GM23338 (cell line): Measurements from ENCODE around the gene SUPT6H. TPM values are rescaled to one million over a fixed set of nuclear protein-coding genes. Genes with fewer than 3 reads are reported as not detected.

Experiments
- ATAC-seq: fragments of 200-7000 bp; cut with Tn5 transposase; 3 replicates; pipeline ENCODE4 v1.9.1; 2020
- DNase-seq: peaks from one replicate; pipeline ENCODE4 v3.0.0-alpha.2; 2015; ENCODE audit warnings: low spot score
- H2AFZ ChIP-seq: fragments of 200-600 bp; sonication (generic); 2 replicates; pipeline ENCODE4 v1.8.0; 2016; ENCODE audit warnings: antibody characterized with exemption, mild to moderate bottlenecking, moderate library complexity
- H3F3A ChIP-seq: fragments of 200-600 bp; sonication (generic); replicated peaks from 2 replicates; pipeline ENCODE4 v1.8.0; 2017; ENCODE audit warnings: antibody characterized with exemption, mixed run types, low read depth
- H3K27ac ChIP-seq: fragments of 200-600 bp; sonication (generic); 2 replicates; pipeline ENCODE4 v1.6.1; 2016; ENCODE audit warnings: low read depth
- H3K27me3 ChIP-seq: fragments of 200-600 bp; sonication (generic); 2 replicates; pipeline ENCODE4 v1.8.0; 2016; ENCODE audit warnings: mild to moderate bottlenecking, mixed run types, moderate library complexity; ENCODE audit not compliant: insufficient read depth
- H3K36me3 ChIP-seq: fragments of 200-600 bp; sonication (generic); 2 replicates; pipeline ENCODE4 v1.8.0; 2016; ENCODE audit warnings: mild to moderate bottlenecking; ENCODE audit not compliant: insufficient read depth
- H3K4me1 ChIP-seq: fragments of 200-600 bp; sonication (generic); 2 replicates; pipeline ENCODE4 v1.8.0; 2016; ENCODE audit warnings: mild to moderate bottlenecking, moderate library complexity; ENCODE audit not compliant: insufficient read depth
- H3K4me2 ChIP-seq: fragments of 200-600 bp; sonication (generic); 2 replicates; pipeline ENCODE4 v1.7.1; 2017; ENCODE audit warnings: mixed run types
- H3K4me3 ChIP-seq: fragments of 200-600 bp; sonication (generic); 2 replicates; pipeline ENCODE4 v1.6.1; 2016; ENCODE audit warnings: mixed run types
- H3K79me2 ChIP-seq: fragments of 200-600 bp; sonication (generic); replicated peaks from 2 replicates; pipeline ENCODE4 v1.8.0; 2017; ENCODE audit warnings: mild to moderate bottlenecking; ENCODE audit not compliant: insufficient read depth
- H3K9me2 ChIP-seq: fragments of 200-600 bp; sonication (generic); 2 replicates; pipeline ENCODE4 v1.8.0; 2017; ENCODE audit not compliant: insufficient read depth
- H4K20me1 ChIP-seq: fragments of 200-600 bp; sonication (generic); replicated peaks from 2 replicates; pipeline ENCODE4 v1.8.0; 2017; ENCODE audit warnings: mild to moderate bottlenecking; ENCODE audit not compliant: insufficient read depth
- H3K27ac Mint-ChIP-seq: 2 replicates; pipeline ENCODE4 v1.8.0; 2020; ENCODE audit warnings: inconsistent platforms, mild to moderate bottlenecking, moderate library complexity, mixed read lengths
- H3K27me3 Mint-ChIP-seq: 3 replicates; pipeline ENCODE4 v1.8.0; 2022; ENCODE audit warnings: low read depth, mild to moderate bottlenecking, moderate library complexity, mixed read lengths, inconsistent platforms; ENCODE audit not compliant: insufficient read depth, poor library complexity
- H3K36me3 Mint-ChIP-seq: 3 replicates; pipeline ENCODE4 v1.8.0; 2021; ENCODE audit warnings: low read depth, mild to moderate bottlenecking, inconsistent platforms, moderate library complexity, mixed read lengths
- H3K4me1 Mint-ChIP-seq: 3 replicates; pipeline ENCODE4 v1.8.0; 2020; ENCODE audit warnings: mild to moderate bottlenecking, inconsistent platforms, mixed read lengths
- H3K4me3 Mint-ChIP-seq: 3 replicates; pipeline ENCODE4 v1.8.0; 2021; ENCODE audit warnings: moderate library complexity, mild to moderate bottlenecking, inconsistent platforms, mixed read lengths
- H3K9me3 Mint-ChIP-seq: 3 replicates; pipeline ENCODE4 v1.8.0; 2020; ENCODE audit warnings: moderate library complexity, mild to moderate bottlenecking, inconsistent platforms, mixed read lengths
- CREB1 ChIP-seq: fragments of 250-450 bp; sonication (Bioruptor Pico); IDR thresholded peaks from 2 replicates; pipeline ENCODE4 v1.5.0; 2020; ENCODE audit warnings: low read depth, mild to moderate bottlenecking, moderate library complexity
- POLR2AphosphoS5 ChIP-seq: IDR thresholded peaks from 2 replicates; pipeline ENCODE4 v1.6.1; 2016; ENCODE audit warnings: antibody characterized with exemption, low read depth
- REST ChIP-seq: IDR thresholded peaks from one replicate; pipeline ENCODE4 v1.6.1; 2018; ENCODE audit warnings: antibody characterized with exemption; ENCODE audit not compliant: unreplicated experiment
- polyA plus RNA-seq: library from polyadenylated mRNA; unstranded; fragments of >200 nt; fragmentation: Nextera tagmentation; extraction: Ambion mirVana; gene quantifications from 2 replicates; pipeline ENCODE4 v1.2.1, GENCODE V29; 2016
- small RNA-seq: library from RNA; depleted of rRNA; stranded (forward); fragments of <200 nt; gene quantifications from one replicate; pipeline ENCODE3, GENCODE V24; 2014; ENCODE audit warnings: low replicate concordance
- total RNA-seq: library from RNA; depleted of rRNA; stranded (reverse); fragments of >200 nt; shearing (Covaris generic); gene quantifications from 2 replicates; pipeline ENCODE4 v1.2.3, GENCODE V29; 2014; rRNA removed

Gene SUPT6H
- total and polyA plus RNA-seq, 2 experiments from 2014 or later, result 17.8 to 70.7 TPM

- Mint-ChIP-seq H3K4me3 (no peak overlapping the region), H3K4me1 (peaks cover 42% of the 10 kb centered on the region), H3K27ac (no peak overlapping the region), H3K9me3 (no peaks in the 10 kb centered on the region), H3K27me3 (peaks cover 45% of the 10 kb centered on the region), H3K36me3 (peaks cover 65% of the 10 kb centered on the region)
- Histone ChIP-seq H3K9me2 (no peaks in the 10 kb centered on the region), H3K27me3 (no peaks in the 10 kb centered on the region), H4K20me1 (peaks cover 26% of the 10 kb centered on the region), H3F3A (peaks cover 76% of the 10 kb centered on the region), H3K79me2 (peaks cover 6% of the 10 kb centered on the region), H3K4me3 (no peak overlapping the region), H3K27ac (peak overlapping the region; percentile 45; the same call in 1 of the 2 replicates), H3K4me1 (peaks cover 21% of the 10 kb centered on the region), H3K4me2 (no peak overlapping the region), H3K36me3 (peaks cover 34% of the 10 kb centered on the region), H2AFZ (no peak overlapping the region)
- DNase-seq (no peak), ATAC-seq (no peak)
- TF ChIP-seq CREB1 (no peak), POLR2AphosphoS5 (no peak), REST (no peak)
Measured at GRCh38 chr17:28751600-28752366, 89.8 kb downstream of the SUPT6H start.

Small RNAs within 50 kb of the gene (small RNA-seq; reads per million reads assigned to genes)
- gene SNORD42A, result not detected
- not detected for gene SNORD42B
- gene SNORD4A, result not detected
- gene SNORD4B, result not detected

Other genes starting within 250 kb of the SUPT6H start
- not detected in 2 replicates for gene SLC13A2, start 188.6 kb upstream of the SUPT6H start, total RNA-seq
- gene SLC13A2, start 188.6 kb upstream of the SUPT6H start, polyA plus RNA-seq, result not detected in 2 replicates
- gene FOXN1, start 155.9 kb upstream of the SUPT6H start, total RNA-seq, result not detected in 2 replicates
- not detected in 2 replicates for gene FOXN1, start 155.9 kb upstream of the SUPT6H start, polyA plus RNA-seq
- 78.4 and 93.5 TPM in 2 replicates for gene UNC119, start 109.6 kb upstream of the SUPT6H start, total RNA-seq
- 36.9 and 39.0 TPM in 2 replicates for gene UNC119, start 109.6 kb upstream of the SUPT6H start, polyA plus RNA-seq
- 52.1 and 53.2 TPM in 2 replicates for gene PIGS, start 90.7 kb upstream of the SUPT6H start, total RNA-seq
- 15.5 and 16.4 TPM in 2 replicates for gene PIGS, start 90.7 kb upstream of the SUPT6H start, polyA plus RNA-seq
- 157 and 183 TPM in 2 replicates for gene ALDOC, start 85.3 kb upstream of the SUPT6H start, total RNA-seq
- gene ALDOC, start 85.3 kb upstream of the SUPT6H start, polyA plus RNA-seq, result 33.3 and 33.5 TPM in 2 replicates
- gene SPAG5, start 63.2 kb upstream of the SUPT6H start, total RNA-seq, result 87.3 and 99.6 TPM in 2 replicates
- 99.3 and 104 TPM in 2 replicates for gene SPAG5, start 63.2 kb upstream of the SUPT6H start, polyA plus RNA-seq
- gene RSKR, start 48.0 kb upstream of the SUPT6H start, total RNA-seq, result 38.8 and 41.4 TPM in 2 replicates
- 4.7 and 7.5 TPM in 2 replicates for gene RSKR, start 48.0 kb upstream of the SUPT6H start, polyA plus RNA-seq
- gene BLTP2, start 17.0 kb upstream of the SUPT6H start, total RNA-seq, result 166 and 176 TPM in 2 replicates
- 58.6 and 71.0 TPM in 2 replicates for gene BLTP2, start 17.0 kb upstream of the SUPT6H start, polyA plus RNA-seq
- gene SDF2, start 299 bp upstream of the SUPT6H start, total RNA-seq, result 32.5 and 40.6 TPM in 2 replicates
- 40.9 and 54.6 TPM in 2 replicates for gene SDF2, start 299 bp upstream of the SUPT6H start, polyA plus RNA-seq
- gene PROCA1, start 49.7 kb downstream of the SUPT6H start, total RNA-seq, result 10.0 and 11.3 TPM in 2 replicates
- gene PROCA1, start 49.7 kb downstream of the SUPT6H start, polyA plus RNA-seq, result 14.4 and 14.9 TPM in 2 replicates
- gene RAB34, start 55.7 kb downstream of the SUPT6H start, total RNA-seq, result 381 and 394 TPM in 2 replicates
- 174 and 184 TPM in 2 replicates for gene RAB34, start 55.7 kb downstream of the SUPT6H start, polyA plus RNA-seq
- 592 and 656 TPM in 2 replicates for gene RPL23A, start 57.8 kb downstream of the SUPT6H start, total RNA-seq
- 1,994 and 2,198 TPM in 2 replicates for gene RPL23A, start 57.8 kb downstream of the SUPT6H start, polyA plus RNA-seq
- 16.9 and 26.5 TPM in 2 replicates for gene TLCD1, start 64.0 kb downstream of the SUPT6H start, total RNA-seq
- gene TLCD1, start 64.0 kb downstream of the SUPT6H start, polyA plus RNA-seq, result 47.0 and 47.7 TPM in 2 replicates
- gene NEK8, start 66.6 kb downstream of the SUPT6H start, total RNA-seq, result 13.2 and 14.9 TPM in 2 replicates
- 8.9 and 10.0 TPM in 2 replicates for gene NEK8, start 66.6 kb downstream of the SUPT6H start, polyA plus RNA-seq
- 117 and 152 TPM in 2 replicates for gene TRAF4, start 81.8 kb downstream of the SUPT6H start, total RNA-seq
- 59.0 and 63.5 TPM in 2 replicates for gene TRAF4, start 81.8 kb downstream of the SUPT6H start, polyA plus RNA-seq
- 78.5 and 87.3 TPM in 2 replicates for gene FAM222B, start 180.6 kb downstream of the SUPT6H start, total RNA-seq
- 61.8 and 63.7 TPM in 2 replicates for gene FAM222B, start 180.6 kb downstream of the SUPT6H start, polyA plus RNA-seq
- 118 and 121 TPM in 2 replicates for gene ERAL1, start 192.8 kb downstream of the SUPT6H start, total RNA-seq
- gene ERAL1, start 192.8 kb downstream of the SUPT6H start, polyA plus RNA-seq, result 77.1 and 77.5 TPM in 2 replicates
- gene FLOT2, start 235.5 kb downstream of the SUPT6H start, total RNA-seq, result 66.1 and 66.3 TPM in 2 replicates
- 49.8 and 51.0 TPM in 2 replicates for gene FLOT2, start 235.5 kb downstream of the SUPT6H start, polyA plus RNA-seq
- 31.3 and 34.2 TPM in 2 replicates for gene DHRS13, start 240.9 kb downstream of the SUPT6H start, total RNA-seq
- 5.4 and 7.0 TPM in 2 replicates for gene DHRS13, start 240.9 kb downstream of the SUPT6H start, polyA plus RNA-seq